ENCODE data around the gene LGR4.
"Not testable (repeated sequence)": the region's sequence is repeated elsewhere in the genome, so short reads cannot be mapped to it uniquely, and the experiment has no call there.

- TF ChIP-seq EZH2phosphoT487 (IDR thresholded peaks at IDR 0.05; ENCODE audit: insufficient read depth, low read depth); EZH2 (IDR thresholded peaks at IDR 0.05; ENCODE audit: insufficient read depth, poor library complexity, severe bottlenecking): not testable (repeated sequence)
Observed at GRCh38 chr11:27327064-27327463, 145.5 kb downstream of the LGR4 start.
